Lower leg skin (tissue), 4 donors: ENCODE measurements around the gene GPC6. TPM values are rescaled to one million over a fixed set of nuclear protein-coding genes. Genes with fewer than 3 reads are reported as not detected.

ENCODE experiments used
- DNase-seq, 2 donors: peaks; one replicate each; pipeline ENCODE4 v3.0.0-alpha.2; 2019; ENCODE audit warnings: low spot score in 2 of 2
- H3K4me3 ChIP-seq: fragments of 200-600 bp; sonication (generic); 2 replicates; pipeline ENCODE4 v1.5.1; 2017; ENCODE audit warnings: mild to moderate bottlenecking, low read depth; ENCODE audit not compliant: poor library complexity, severe bottlenecking
- CTCF ChIP-seq, 3 donors: fragments of 450-650 bp; IDR thresholded peaks; one replicate each; pipeline ENCODE4 v1.5.1; 2016; ENCODE audit warnings: antibody characterized with exemption in 3 of 3, mild to moderate bottlenecking in 3 of 3, moderate library complexity in 2 of 3
- POLR2A ChIP-seq, 2 donors: fragments of 450-650 bp; IDR thresholded peaks; one replicate each; pipeline ENCODE4 v1.6.1; 2016 to 2017; ENCODE audit warnings: antibody characterized with exemption in 2 of 2, mild to moderate bottlenecking in 1 of 2, moderate library complexity in 1 of 2
- WGBS, 2 donors: methylation state at CpG; one replicate each; pipeline ENCODE4 v1.1.5; 2018; 5-methylcytosine and 5-hydroxymethylcytosine counted together
- intact Hi-C: fragments of 100-400 bp; cut with DNase I; formaldehyde crosslinking; loops from one replicate; pipeline ENCODE4 v1.15.0; 2023; ENCODE audit warnings: low total_unique reads
- total RNA-seq, 4 donors: library from RNA; depleted of rRNA; stranded (reverse); fragments of >200 nt; gene quantifications; one replicate each; pipeline ENCODE4 v1.1.0, GENCODE V29; 2016

GPC6 gene
- total RNA-seq, 4 donors from 2014 or later: 1.4 to 5.2 (median 2.5) TPM

DNA sequence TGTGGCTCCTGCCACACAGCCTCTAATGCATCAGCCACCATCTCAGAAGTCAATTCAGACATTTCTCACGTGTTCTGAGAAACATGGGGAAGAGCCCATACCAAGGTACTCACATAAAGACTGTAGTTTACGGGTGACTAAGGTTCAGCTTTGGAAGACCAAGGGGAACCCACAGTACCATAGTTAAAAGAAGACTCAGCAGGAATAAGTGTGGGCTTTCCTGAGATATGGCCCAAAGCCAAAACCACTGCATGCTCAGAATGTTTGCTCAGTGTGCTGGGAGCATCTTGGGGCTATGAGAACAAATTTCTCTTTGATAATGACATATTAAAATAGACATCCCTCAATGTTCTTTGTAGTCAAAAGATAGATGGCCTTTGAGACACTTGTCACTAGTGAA is 969.1 kb downstream of the GPC6 start:
- intact Hi-C loops: no loop called here
- DNase-seq: no peak
- TF ChIP-seq POLR2A (IDR thresholded peaks at IDR 0.05) (no peak), CTCF (IDR thresholded peaks at IDR 0.05) (no peak)
- H3K4me3 ChIP-seq: no peak overlapping the region
- WGBS, 2 donors: 84 to 95% methylated on average over 2 of the region's 2 CpGs

- no peak overlapping the region for H3K4me3 ChIP-seq
- WGBS, 2 donors: 52 to 54% methylated on average over 5 of the region's 5 CpGs
- intact Hi-C loops: no loop called here
- TF ChIP-seq POLR2A (IDR thresholded peaks at IDR 0.05): no peak
- DNase-seq: no peak
Observed at GRCh38 chr13:94196413-94196812, 969.8 kb downstream of the GPC6 start.

DNA sequence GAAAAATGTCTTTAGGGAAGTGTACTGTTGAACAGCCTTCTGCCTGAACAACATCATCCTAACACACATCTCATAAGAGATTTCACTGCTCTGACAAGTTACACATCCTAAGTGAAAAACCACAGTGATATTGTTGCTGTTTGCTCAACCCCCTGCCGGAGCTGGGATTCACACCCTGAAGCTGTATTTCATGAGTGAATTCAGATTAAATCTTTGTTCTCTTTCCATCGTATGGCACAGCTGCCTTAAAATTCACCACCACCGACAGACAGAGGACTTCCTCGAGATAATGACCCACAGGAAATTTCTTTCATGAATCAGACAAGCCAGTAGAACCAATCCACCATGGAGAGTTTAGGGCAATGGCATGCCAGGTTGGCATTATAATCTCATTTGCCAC is 972.1 kb downstream of the GPC6 start:
- 51 to 55% methylated on average over 4 of the region's 4 CpGs for WGBS, 2 donors
- TF ChIP-seq POLR2A (IDR thresholded peaks at IDR 0.05) (no peak), CTCF (IDR thresholded peaks at IDR 0.05) (no peak)
- no peak for DNase-seq
- no peak overlapping the region for H3K4me3 ChIP-seq
- intact Hi-C loops: no loop called here

- DNase-seq: no peak
- 83 to 86% methylated on average over 3 of the region's 3 CpGs for WGBS, 2 donors
- TF ChIP-seq CTCF (IDR thresholded peaks at IDR 0.05): no peak
- TF ChIP-seq POLR2A (IDR thresholded peaks at IDR 0.05): no peak
- intact Hi-C loops: no loop called here
- H3K4me3 ChIP-seq: no peak overlapping the region
Observed at GRCh38 chr13:94199135-94199534, 972.5 kb downstream of the GPC6 start.

- intact Hi-C loops: no loop called here
- TF ChIP-seq POLR2A (IDR thresholded peaks at IDR 0.05): no peak
- no peak overlapping the region for H3K4me3 ChIP-seq
- no peak for DNase-seq
- 85 to 86% methylated on average over 6 of the region's 6 CpGs for WGBS, 2 donors
Observed at GRCh38 chr13:94201022-94201421, 974.4 kb downstream of the GPC6 start.

GRCh38 chr13:94204163-94204562 is 977.6 kb downstream of the GPC6 start:
- H3K4me3 ChIP-seq: no peak overlapping the region
- no peak for TF ChIP-seq CTCF (IDR thresholded peaks at IDR 0.05)
- no peak for TF ChIP-seq POLR2A (IDR thresholded peaks at IDR 0.05)
- intact Hi-C loops: no loop called here
- no peak for DNase-seq
- 66 to 69% methylated on average over 2 of the region's 2 CpGs for WGBS, 2 donors

- no peak overlapping the region for H3K4me3 ChIP-seq
- WGBS, 2 donors: 36 to 48% methylated on average over 2 of the region's 2 CpGs
- intact Hi-C loops: no loop called here
- no peak for DNase-seq
- TF ChIP-seq CTCF (IDR thresholded peaks at IDR 0.05) (no peak), POLR2A (IDR thresholded peaks at IDR 0.05) (no peak)
Observed at GRCh38 chr13:94204946-94205345, 978.3 kb downstream of the GPC6 start.
